ENCODE results near the gene SLC16A6. TPM values are rescaled to one million over a fixed set of nuclear protein-coding genes. Genes with fewer than 3 reads are reported as not detected.

Gene SLC16A6
- total RNA-seq, 4 donors from 2014 or later: 1.1 to 1.7 TPM; not detected in 2

DNA sequence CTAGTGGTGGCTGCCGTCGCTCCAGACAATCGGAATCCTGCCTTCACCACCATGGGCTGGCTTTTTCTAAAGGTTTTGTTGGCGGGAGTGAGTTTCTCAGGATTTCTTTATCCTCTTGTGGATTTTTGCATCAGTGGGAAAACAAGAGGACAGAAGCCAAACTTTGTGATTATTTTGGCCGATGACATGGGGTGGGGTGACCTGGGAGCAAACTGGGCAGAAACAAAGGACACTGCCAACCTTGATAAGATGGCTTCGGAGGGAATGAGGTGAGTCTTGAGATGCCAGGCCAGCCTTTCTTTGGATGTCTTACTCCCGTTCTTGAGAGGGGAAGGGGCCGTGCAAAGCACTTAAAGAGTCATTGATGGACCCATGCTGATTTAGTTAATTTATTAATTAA is 16.5 kb upstream of the SLC16A6 start:
- H3K36me3 ChIP-seq: no peaks in the 10 kb centered on the region
- no peak overlapping the region for H3K27ac ChIP-seq
- no peaks in the 10 kb centered on the region for H3K27me3 ChIP-seq
- no peaks in the 10 kb centered on the region for H3K9me3 ChIP-seq
- DNase-seq: no peak
- H3K4me1 ChIP-seq: no peaks in the 10 kb centered on the region
- no peak overlapping the region for H3K4me3 ChIP-seq
- TF ChIP-seq POLR2A (IDR thresholded peaks at IDR 0.05) (no peak), CTCF (IDR thresholded peaks at IDR 0.05) (no peak)

DNA sequence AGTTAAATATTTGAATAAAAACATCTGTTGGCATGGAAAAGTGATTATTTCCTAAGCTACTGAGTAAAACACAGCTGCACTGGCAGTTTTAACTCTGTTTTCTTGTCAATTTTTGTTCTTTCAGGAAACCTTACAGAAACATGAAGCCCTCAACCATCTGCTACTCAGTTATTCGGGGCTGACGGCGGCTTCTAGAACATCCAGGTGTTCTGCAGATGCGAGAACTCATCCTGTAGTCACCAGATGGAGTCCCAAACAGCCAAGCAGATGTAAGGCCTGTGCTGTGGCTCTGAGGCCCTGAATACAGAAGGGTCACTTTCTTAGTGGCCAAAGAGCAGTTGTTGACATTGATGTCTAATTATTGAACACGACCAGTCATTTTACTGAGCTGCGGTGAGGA is 15.9 kb upstream of the SLC16A6 start:
- no peak overlapping the region for H3K27ac ChIP-seq

GRCh38 chr17:68305142-68305541 is 14.2 kb upstream of the SLC16A6 start:
- Histone ChIP-seq H3K27me3 (no peaks in the 10 kb centered on the region), H3K4me3 (no peak overlapping the region), H3K27ac (no peak overlapping the region), H3K4me1 (no peaks in the 10 kb centered on the region), H3K36me3 (no peaks in the 10 kb centered on the region), H3K9me3 (no peaks in the 10 kb centered on the region)
- DNase-seq: no peak
- TF ChIP-seq POLR2A (IDR thresholded peaks at IDR 0.05) (no peak), CTCF (IDR thresholded peaks at IDR 0.05) (no peak)

More for the DNA sequence above, 15.9 kb upstream of the SLC16A6 start:
- H3K36me3 ChIP-seq: no peaks in the 10 kb centered on the region
- no peak overlapping the region for H3K4me3 ChIP-seq
- H3K4me1 ChIP-seq: no peaks in the 10 kb centered on the region
- no peaks in the 10 kb centered on the region for H3K27me3 ChIP-seq
- no peak for TF ChIP-seq CTCF (IDR thresholded peaks at IDR 0.05)
- no peak for TF ChIP-seq POLR2A (IDR thresholded peaks at IDR 0.05)
- DNase-seq: no peak
- no peaks in the 10 kb centered on the region for H3K9me3 ChIP-seq

DNA sequence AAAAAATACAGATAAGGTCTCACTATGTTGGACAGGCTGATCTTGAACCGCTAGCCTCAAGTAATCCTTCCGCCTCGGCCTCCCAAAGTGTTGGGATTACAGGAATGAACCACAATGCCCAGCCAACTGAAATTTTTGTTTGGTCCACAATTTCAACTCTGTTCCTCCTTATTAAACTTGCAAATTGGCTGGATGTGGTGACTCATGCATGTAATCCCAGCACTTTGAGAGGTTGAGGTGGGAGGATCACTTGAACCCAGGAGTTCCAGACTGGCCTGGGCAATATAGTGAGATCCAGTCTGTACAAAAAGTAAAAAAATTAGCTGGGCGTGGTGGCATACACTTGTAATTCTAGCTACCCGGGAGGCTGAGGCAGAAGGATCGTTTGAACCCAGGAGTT is 13.8 kb upstream of the SLC16A6 start:
- Histone ChIP-seq H3K4me3 (no peak overlapping the region), H3K27me3 (no peaks in the 10 kb centered on the region), H3K36me3 (no peaks in the 10 kb centered on the region), H3K9me3 (no peaks in the 10 kb centered on the region), H3K27ac (no peak overlapping the region), H3K4me1 (no peaks in the 10 kb centered on the region)
- DNase-seq: no peak
- TF ChIP-seq CTCF (IDR thresholded peaks at IDR 0.05) (no peak), POLR2A (IDR thresholded peaks at IDR 0.05) (no peak)

- Histone ChIP-seq H3K27ac (no peak overlapping the region), H3K4me1 (no peaks in the 10 kb centered on the region), H3K36me3 (no peaks in the 10 kb centered on the region), H3K4me3 (no peak overlapping the region), H3K27me3 (no peaks in the 10 kb centered on the region), H3K9me3 (no peaks in the 10 kb centered on the region)
- TF ChIP-seq CTCF (IDR thresholded peaks at IDR 0.05) (no peak), POLR2A (IDR thresholded peaks at IDR 0.05) (no peak)
- DNase-seq: no peak
These were observed 11.7 kb upstream of the SLC16A6 start for GRCh38 chr17:68302666-68303065.

DNA sequence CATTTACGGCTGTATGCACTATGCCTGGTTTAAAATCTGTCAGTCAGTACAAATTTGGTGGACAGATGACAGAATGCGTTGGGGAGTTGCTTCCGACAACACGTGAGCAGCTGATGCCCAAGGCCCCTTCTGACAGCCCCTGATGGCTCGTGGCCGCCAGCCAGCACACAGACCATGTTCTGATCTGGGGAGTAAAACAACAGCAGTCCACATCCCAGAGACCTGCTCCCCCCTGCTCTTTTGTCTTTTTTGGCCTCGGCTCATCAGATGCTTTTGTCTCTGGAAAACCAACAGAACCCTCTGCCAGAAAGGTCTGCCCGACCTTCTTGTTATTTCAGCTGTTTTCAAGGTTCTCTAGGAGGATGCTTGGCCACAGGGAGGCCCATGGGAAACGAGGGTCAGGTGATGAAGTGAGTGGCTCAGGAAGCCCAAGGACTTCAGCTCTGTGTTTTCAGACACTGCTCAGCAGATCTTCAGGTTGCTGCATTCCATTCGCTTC is 11.2 kb upstream of the SLC16A6 start:
- no peak overlapping the region for H3K27ac ChIP-seq
- no peaks in the 10 kb centered on the region for H3K27me3 ChIP-seq
- no peaks in the 10 kb centered on the region for H3K9me3 ChIP-seq
- H3K4me1 ChIP-seq: no peaks in the 10 kb centered on the region
- TF ChIP-seq POLR2A (IDR thresholded peaks at IDR 0.05) (no peak), CTCF (IDR thresholded peaks at IDR 0.05) (no peak)
- DNase-seq: no peak
- H3K36me3 ChIP-seq: no peaks in the 10 kb centered on the region
- H3K4me3 ChIP-seq: no peak overlapping the region
